Neural cell (in vitro differentiated cells): ENCODE data around the gene MMS19. TPM values are rescaled to one million over a fixed set of nuclear protein-coding genes. Genes with fewer than 3 reads are reported as not detected.

Experiments used
- H2AFZ ChIP-seq: fragments of 200-600, 300-800 bp; sonication (generic), shearing (Covaris generic); 2 replicates; pipeline ENCODE4 v1.6.0; 2014; ENCODE audit warnings: low read depth, mild to moderate bottlenecking, antibody characterized with exemption, low read length, moderate library complexity
- H3F3A ChIP-seq: fragments of 200-600 bp; shearing (Covaris generic); 2 replicates; pipeline ENCODE4 v1.6.1; 2016; ENCODE audit warnings: mild to moderate bottlenecking, moderate library complexity, mixed read lengths, antibody characterized with exemption, low read length; ENCODE audit not compliant: insufficient read depth, poor library complexity, severe bottlenecking
- H3K27ac ChIP-seq: fragments of 200-600, 300-800 bp; sonication (generic), shearing (Covaris generic); 2 replicates; pipeline ENCODE4 v1.5.1; 2014; ENCODE audit warnings: mild to moderate bottlenecking, low read length, moderate library complexity
- H3K27me3 ChIP-seq: fragments of 300-800, 200-600 bp; sonication (generic), shearing (Covaris generic); 2 replicates; pipeline ENCODE4 v1.6.0; 2014; ENCODE audit warnings: mild to moderate bottlenecking, low read depth, low read length, moderate library complexity; ENCODE audit not compliant: insufficient read depth
- H3K36me3 ChIP-seq: fragments of 300-800, 200-600 bp; sonication (generic), shearing (Covaris generic); 2 replicates; pipeline ENCODE4 v1.5.1; 2014; ENCODE audit warnings: mild to moderate bottlenecking, antibody characterized with exemption, low read length, moderate library complexity; ENCODE audit not compliant: insufficient read depth
- H3K4me2 ChIP-seq: fragments of 300-800, 200-600 bp; sonication (generic), shearing (Covaris generic); 2 replicates; pipeline ENCODE4 v1.6.0; 2014; ENCODE audit warnings: mild to moderate bottlenecking, low read length
- H3K4me3 ChIP-seq: fragments of 300-800, 200-600 bp; sonication (generic), shearing (Covaris generic); 2 replicates; pipeline ENCODE4 v1.5.1; 2014; ENCODE audit warnings: mild to moderate bottlenecking, low read length, moderate library complexity
- H3K79me2 ChIP-seq: fragments of 200-600 bp; shearing (Covaris generic); replicated peaks from 2 replicates; pipeline ENCODE4 v1.6.0; 2014; ENCODE audit warnings: mild to moderate bottlenecking, low read length, moderate library complexity; ENCODE audit not compliant: insufficient read depth
- H3K9ac ChIP-seq: fragments of 300-800, 200-600 bp; sonication (generic), shearing (Covaris generic); 2 replicates; pipeline ENCODE4 v1.6.1; 2016; ENCODE audit warnings: mild to moderate bottlenecking, low read length, mixed read lengths
- H3K9me2 ChIP-seq: fragments of 200-600 bp; shearing (Covaris generic); 2 replicates; pipeline ENCODE4 v1.6.1; 2016; ENCODE audit warnings: mild to moderate bottlenecking, low read length, mixed read lengths; ENCODE audit not compliant: insufficient read depth
- H3K9me3 ChIP-seq: fragments of 200-600, 300-800 bp; sonication (generic), shearing (Covaris generic); 2 replicates; pipeline ENCODE4 v1.6.1; 2016; ENCODE audit warnings: mild to moderate bottlenecking, mixed run types, low read length, moderate library complexity, mixed read lengths
- H4K20me1 ChIP-seq: fragments of 200-600 bp; shearing (Covaris generic); 2 replicates; pipeline ENCODE4 v1.6.1; 2016; ENCODE audit warnings: mild to moderate bottlenecking, mixed run types; ENCODE audit not compliant: insufficient read depth
- CTCF ChIP-seq: fragments of 450-650 bp; IDR thresholded peaks from 2 replicates; pipeline ENCODE4 v1.5.1; 2014; ENCODE audit warnings: antibody characterized with exemption, mild to moderate bottlenecking, moderate library complexity; ENCODE audit not compliant: poor library complexity, severe bottlenecking
- EP300 ChIP-seq: fragments of 450-650 bp; conservative IDR thresholded peaks from 2 replicates; pipeline ENCODE4 v1.6.1; 2014; ENCODE audit warnings: antibody characterized with exemption, mild to moderate bottlenecking, moderate library complexity; ENCODE audit not compliant: poor library complexity, severe bottlenecking
- EZH2 ChIP-seq: fragments of 200-600, 300-800 bp; shearing (Covaris generic), sonication (generic); IDR thresholded peaks from 2 replicates; pipeline ENCODE4 v1.6.1; 2014; ENCODE audit warnings: antibody characterized with exemption, low read length, borderline replicate concordance, mild to moderate bottlenecking; ENCODE audit not compliant: insufficient read depth, poor library complexity, severe bottlenecking
- MXI1 ChIP-seq: fragments of 450-650 bp; conservative IDR thresholded peaks from 2 replicates; pipeline ENCODE4 v1.6.1; 2014; ENCODE audit warnings: antibody characterized with exemption, mild to moderate bottlenecking; ENCODE audit not compliant: poor library complexity, severe bottlenecking
- POLR2AphosphoS5 ChIP-seq: IDR thresholded peaks from 2 replicates; pipeline ENCODE4 v1.6.1; 2012
- RAD21 ChIP-seq: fragments of 450-650 bp; conservative IDR thresholded peaks from 2 replicates; pipeline ENCODE4 v1.6.1; 2014; ENCODE audit warnings: antibody characterized with exemption, mild to moderate bottlenecking, moderate library complexity
- REST ChIP-seq: IDR thresholded peaks from 2 replicates; pipeline ENCODE4 v1.6.1; 2012; ENCODE audit warnings: borderline replicate concordance
- SMC3 ChIP-seq: fragments of 450-650 bp; conservative IDR thresholded peaks from 2 replicates; pipeline ENCODE4 v1.6.1; 2014; ENCODE audit warnings: antibody characterized with exemption, mild to moderate bottlenecking, moderate library complexity; ENCODE audit not compliant: poor library complexity
- TAF1 ChIP-seq: IDR thresholded peaks from 2 replicates; pipeline ENCODE4 v1.6.1; 2012; ENCODE audit warnings: low read depth
- polyA plus RNA-seq: library from polyadenylated mRNA; depleted of rRNA; stranded (reverse); fragments of >200 nt; gene quantifications from 2 replicates; pipeline ENCODE4 v1.2.3, GENCODE V29; 2014

Gene MMS19
- polyA plus RNA-seq, 1 donor from 2014 or later = 54.1 TPM

- no peaks in the 10 kb centered on the region for H3K79me2 ChIP-seq
- no peak overlapping the region for H3K9ac ChIP-seq
- H3K4me2 ChIP-seq = no peak overlapping the region
- no peaks in the 10 kb centered on the region for H4K20me1 ChIP-seq
- H3K27me3 ChIP-seq = no peaks in the 10 kb centered on the region
- H3K9me2 ChIP-seq = no peaks in the 10 kb centered on the region
- H3K36me3 ChIP-seq = peaks cover 4% of the 10 kb centered on the region
- no peak overlapping the region for H3K4me3 ChIP-seq
- H2AFZ ChIP-seq = no peak overlapping the region
- no peaks in the 10 kb centered on the region for H3K9me3 ChIP-seq
- no peaks in the 10 kb centered on the region for H3F3A ChIP-seq
- TF ChIP-seq REST (no peak), MXI1 (no peak), CTCF (no peak), TAF1 (no peak), EP300 (no peak), SMC3 (no peak), RAD21 (no peak), EZH2 (no peak), POLR2AphosphoS5 (no peak)
- no peak overlapping the region for H3K27ac ChIP-seq
These were observed 30.1 kb downstream of the MMS19 start for GRCh38 chr10:97468162-97468561.

- no peaks in the 10 kb centered on the region for H3K9me3 ChIP-seq
- TF ChIP-seq MXI1 (no peak), EP300 (no peak), CTCF (no peak), TAF1 (no peak), REST (no peak), RAD21 (no peak), POLR2AphosphoS5 (no peak), EZH2 (no peak), SMC3 (no peak)
- H4K20me1 ChIP-seq = no peaks in the 10 kb centered on the region
- no peak overlapping the region for H3K9ac ChIP-seq
- no peaks in the 10 kb centered on the region for H3K27me3 ChIP-seq
- no peak overlapping the region for H3K4me3 ChIP-seq
- no peak overlapping the region for H2AFZ ChIP-seq
- H3K36me3 ChIP-seq = peaks cover 4% of the 10 kb centered on the region
- H3K27ac ChIP-seq = no peak overlapping the region
- H3F3A ChIP-seq = no peaks in the 10 kb centered on the region
- no peak overlapping the region for H3K4me2 ChIP-seq
- H3K79me2 ChIP-seq = no peaks in the 10 kb centered on the region
- H3K9me2 ChIP-seq = no peaks in the 10 kb centered on the region
These were observed 31.5 kb downstream of the MMS19 start for GRCh38 chr10:97466755-97467154.
